Stimulated activated naive CD8-positive, alpha-beta T cell treated with anti-CD3 and anti-CD28 coated beads, Interleukin-15, Interleukin-2, amounts not matched to agents 100 ng/mL and 50 ng/mL, for 24 hours (primary cell): ENCODE data around the gene MYRIP.
"Not testable (repeated sequence)": the region's sequence is repeated elsewhere in the genome, so short reads cannot be mapped to it uniquely, and the experiment has no call there.

Source experiments
- H3K27ac Mint-ChIP-seq: one replicate; pipeline ENCODE4 v1.8.0; 2021; ENCODE audit warnings: mild to moderate bottlenecking, mixed read lengths
- H3K27me3 Mint-ChIP-seq: one replicate; pipeline ENCODE4 v1.8.0; 2021; ENCODE audit warnings: mixed read lengths
- H3K36me3 Mint-ChIP-seq: one replicate; pipeline ENCODE4 v1.8.0; 2021; ENCODE audit warnings: low read depth, mixed read lengths
- H3K4me1 Mint-ChIP-seq: one replicate; pipeline ENCODE4 v1.8.0; 2021; ENCODE audit warnings: low read depth, mixed read lengths
- H3K4me3 Mint-ChIP-seq: one replicate; pipeline ENCODE4 v1.8.0; 2021; ENCODE audit warnings: mild to moderate bottlenecking, mixed read lengths
- H3K9me3 Mint-ChIP-seq: one replicate; pipeline ENCODE4 v1.8.0; 2021; ENCODE audit warnings: mixed read lengths

MYRIP gene

DNA sequence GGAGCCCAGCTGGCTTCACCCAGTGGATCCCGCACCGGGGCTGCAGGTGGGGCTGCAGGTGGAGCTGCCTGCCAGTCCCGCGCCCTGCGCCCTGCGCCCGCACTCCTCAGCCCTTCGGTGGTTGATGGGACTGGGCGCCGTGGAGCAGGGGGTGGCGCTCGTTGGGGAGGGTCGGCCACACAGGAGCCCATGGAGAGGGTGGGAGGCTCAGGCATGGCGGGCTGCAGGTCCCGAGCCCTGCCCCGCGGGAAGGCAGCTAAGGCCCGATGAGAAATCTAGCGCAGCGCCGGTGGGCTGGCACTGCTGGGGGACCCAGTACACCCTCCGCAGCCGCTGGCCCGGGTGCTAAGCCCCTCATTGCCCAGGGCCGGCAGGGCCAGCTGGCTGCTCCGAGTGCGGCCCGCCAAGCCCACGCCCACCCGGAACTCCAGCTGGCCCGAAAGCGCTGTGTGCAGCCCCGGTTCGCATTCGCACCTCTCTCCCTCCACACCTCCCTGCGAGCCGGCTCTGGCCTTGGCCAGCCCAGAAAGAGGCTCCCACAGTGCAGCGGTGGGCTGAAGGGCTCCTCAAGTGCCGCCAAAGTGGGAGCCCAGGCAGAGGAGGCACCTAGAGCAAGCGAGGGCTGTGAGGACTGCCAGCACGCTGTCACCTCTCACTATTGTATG, 268.6 kb downstream of the MYRIP start:
- not testable (repeated sequence) for H3K27me3 Mint-ChIP-seq, H3K4me3 Mint-ChIP-seq, H3K27ac Mint-ChIP-seq, H3K4me1 Mint-ChIP-seq, H3K36me3 Mint-ChIP-seq
- H3K9me3 Mint-ChIP-seq, result peaks cover 21% of the 10 kb centered on the region

DNA sequence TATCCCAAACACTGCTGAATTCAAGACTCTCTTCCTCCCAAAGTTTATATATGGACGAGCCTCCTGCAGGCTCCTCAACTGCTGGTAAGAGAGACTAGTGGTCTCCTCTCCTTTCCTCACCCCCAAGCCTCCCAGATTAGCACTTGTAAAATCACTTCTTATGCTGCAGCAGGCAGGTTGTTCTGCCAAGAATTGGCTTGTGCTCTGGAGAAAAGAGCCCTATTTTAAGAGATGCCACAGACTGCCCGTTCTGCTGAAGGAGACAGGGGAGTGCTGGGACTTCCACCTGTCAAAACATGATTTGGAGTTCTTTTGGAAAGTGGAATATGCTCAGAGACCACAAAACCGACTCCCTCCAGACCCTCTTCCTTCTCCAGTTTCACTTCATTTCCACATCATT, 269.2 kb downstream of the MYRIP start:
- peaks cover 21% of the 10 kb centered on the region for H3K9me3 Mint-ChIP-seq
- H3K4me1 Mint-ChIP-seq, result no peaks in the 10 kb centered on the region
- H3K4me3 Mint-ChIP-seq, result no peak overlapping the region
- H3K27me3 Mint-ChIP-seq, result no peaks in the 10 kb centered on the region
- no peak overlapping the region for H3K27ac Mint-ChIP-seq
- H3K36me3 Mint-ChIP-seq, result no peaks in the 10 kb centered on the region

DNA sequence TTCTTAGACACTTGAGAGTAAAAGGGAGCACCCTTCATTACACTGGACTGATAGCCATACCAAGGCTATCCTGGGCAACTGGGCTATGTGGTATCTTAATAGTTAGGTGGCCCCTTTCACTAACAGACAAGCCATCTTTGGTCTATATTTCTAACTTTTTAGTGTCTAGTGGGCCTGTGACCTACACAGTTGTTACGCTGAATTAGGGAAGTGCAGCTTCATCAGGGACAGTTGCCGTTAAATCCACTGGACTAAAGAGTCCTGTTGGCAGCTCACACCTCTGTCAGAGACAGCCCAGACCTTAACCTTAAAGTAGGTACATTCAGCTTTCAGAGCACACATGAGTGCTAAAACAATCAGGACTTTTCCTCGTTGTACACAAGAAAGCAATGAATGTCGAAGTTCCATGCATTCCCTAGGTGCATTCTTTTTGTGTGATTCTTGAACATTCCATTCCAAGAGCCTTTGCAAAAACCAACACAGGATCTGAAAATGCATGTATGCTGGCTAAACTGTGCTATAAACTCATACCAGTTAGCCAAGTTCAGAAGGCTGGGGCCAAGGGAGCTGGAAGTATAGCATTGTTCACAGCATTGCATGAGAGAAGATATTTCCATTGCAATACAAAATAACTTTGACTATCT, 269.9 kb downstream of the MYRIP start:
- no peak overlapping the region for H3K27ac Mint-ChIP-seq
- H3K4me3 Mint-ChIP-seq, result no peak overlapping the region
- no peaks in the 10 kb centered on the region for H3K36me3 Mint-ChIP-seq
- H3K9me3 Mint-ChIP-seq, result peaks cover 21% of the 10 kb centered on the region
- no peaks in the 10 kb centered on the region for H3K27me3 Mint-ChIP-seq
- H3K4me1 Mint-ChIP-seq, result no peaks in the 10 kb centered on the region

DNA sequence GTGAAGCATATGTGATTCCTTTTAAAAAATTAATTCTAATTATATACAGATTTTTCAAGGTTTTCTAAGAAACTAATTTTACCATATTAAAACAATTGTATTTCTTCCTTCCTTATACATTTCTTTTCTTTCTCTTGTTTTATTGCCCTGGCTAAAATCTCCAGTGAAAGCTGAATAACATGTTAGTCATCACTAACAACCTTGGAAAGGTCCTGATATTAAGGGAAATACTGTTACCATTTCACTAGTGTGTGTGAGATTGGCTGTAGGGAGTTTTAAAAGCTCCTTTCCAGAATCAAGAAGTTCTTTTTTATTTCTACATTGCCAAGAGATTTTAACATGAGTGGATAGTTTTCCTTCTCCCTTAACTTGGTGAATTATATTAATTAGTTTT, 270.4 kb downstream of the MYRIP start:
- H3K9me3 Mint-ChIP-seq, result peaks cover 21% of the 10 kb centered on the region
- no peak overlapping the region for H3K4me3 Mint-ChIP-seq
- H3K4me1 Mint-ChIP-seq, result no peaks in the 10 kb centered on the region
- H3K36me3 Mint-ChIP-seq, result no peaks in the 10 kb centered on the region
- H3K27me3 Mint-ChIP-seq, result no peaks in the 10 kb centered on the region
- H3K27ac Mint-ChIP-seq, result no peak overlapping the region

DNA sequence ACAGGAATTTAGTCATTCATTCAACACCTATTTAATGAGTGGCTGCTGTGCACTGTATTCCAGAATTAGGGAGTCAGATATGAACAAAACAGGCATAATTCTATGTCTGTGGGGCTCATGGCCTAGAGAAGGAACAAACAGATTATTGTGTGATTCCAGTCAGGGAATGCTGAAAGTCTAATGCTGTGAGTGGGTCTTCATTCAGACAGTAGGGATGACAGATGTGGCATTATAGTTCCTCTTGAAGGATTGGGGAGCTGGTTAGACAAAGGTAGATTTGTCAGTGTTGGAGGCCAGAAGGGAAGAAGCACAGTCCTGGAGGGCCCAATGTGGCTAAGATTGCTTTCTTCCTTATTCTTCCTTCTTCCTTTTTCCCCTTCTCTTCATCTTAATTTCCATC, 273.7 kb downstream of the MYRIP start:
- Mint-ChIP-seq H3K9me3 (peaks cover 21% of the 10 kb centered on the region), H3K27ac (no peak overlapping the region), H3K4me1 (no peaks in the 10 kb centered on the region), H3K36me3 (no peaks in the 10 kb centered on the region), H3K4me3 (no peak overlapping the region), H3K27me3 (peaks cover 4% of the 10 kb centered on the region)

DNA sequence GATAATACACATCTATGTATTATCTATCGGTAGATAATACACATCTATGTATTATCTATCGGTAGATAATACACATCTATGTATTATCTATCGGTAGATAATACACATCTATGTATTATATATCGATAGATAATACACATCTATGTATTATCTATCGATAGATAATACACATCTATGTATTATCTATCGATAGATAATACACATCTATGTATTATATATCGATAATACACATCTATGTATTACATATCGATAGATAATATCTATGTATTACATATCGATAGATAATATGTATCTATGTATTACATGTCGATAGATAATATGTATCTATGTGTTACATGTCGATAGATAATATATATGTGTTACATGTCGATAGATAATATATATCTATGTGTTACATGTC, 275.0 kb downstream of the MYRIP start:
- not testable (repeated sequence) for H3K27me3 Mint-ChIP-seq, H3K4me3 Mint-ChIP-seq, H3K36me3 Mint-ChIP-seq, H3K4me1 Mint-ChIP-seq, H3K27ac Mint-ChIP-seq
- peaks cover 21% of the 10 kb centered on the region for H3K9me3 Mint-ChIP-seq

DNA sequence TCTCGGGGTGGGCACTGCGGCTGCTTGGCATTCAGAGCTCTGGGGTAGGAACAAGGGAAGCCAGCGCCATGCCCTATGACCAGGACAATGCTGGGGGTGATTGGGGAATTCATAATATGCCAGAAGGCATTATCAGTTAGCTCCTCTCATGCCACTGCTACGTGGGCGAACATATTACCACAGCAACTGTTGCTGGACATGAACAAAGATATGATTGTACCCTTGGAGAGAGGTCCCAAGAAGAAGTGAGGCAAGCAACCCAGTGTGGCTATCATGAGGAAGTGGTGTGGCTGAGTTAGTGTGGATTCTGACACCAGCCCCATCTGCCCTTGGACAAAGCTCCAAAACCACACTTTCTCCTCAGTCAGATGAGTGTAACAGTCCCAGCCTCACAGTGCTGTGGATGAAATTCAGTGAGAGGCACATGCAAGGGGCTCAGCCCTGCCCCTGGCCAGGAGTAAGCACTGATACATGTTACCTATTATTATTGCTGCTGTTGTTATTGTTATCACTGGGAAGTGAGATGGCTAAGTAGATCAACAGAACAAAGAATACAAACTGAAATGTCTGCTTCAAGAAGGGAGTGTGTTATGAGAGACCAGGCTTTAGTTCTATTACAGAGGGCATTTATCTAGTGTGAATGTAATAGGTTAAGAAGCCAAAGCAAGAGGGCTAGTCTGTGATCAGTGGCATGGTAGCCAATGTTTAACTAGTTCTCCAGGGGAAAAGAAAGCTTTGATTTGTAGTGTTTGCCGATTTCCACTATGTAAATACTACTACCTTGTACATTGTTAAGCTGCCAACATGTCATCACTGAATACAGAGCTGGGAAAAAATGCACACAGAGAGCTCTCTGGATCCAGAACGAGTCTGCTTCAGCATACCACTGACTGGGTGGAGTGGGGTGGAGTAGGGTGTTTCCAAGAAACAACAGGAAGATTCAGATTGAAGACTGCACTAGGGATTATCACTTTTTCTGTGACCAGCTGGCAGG, 277.8 kb downstream of the MYRIP start:
- Mint-ChIP-seq H3K27me3 (peaks cover 4% of the 10 kb centered on the region), H3K27ac (no peak overlapping the region), H3K9me3 (peaks cover 6% of the 10 kb centered on the region), H3K4me1 (no peaks in the 10 kb centered on the region), H3K36me3 (no peaks in the 10 kb centered on the region), H3K4me3 (no peak overlapping the region)

DNA sequence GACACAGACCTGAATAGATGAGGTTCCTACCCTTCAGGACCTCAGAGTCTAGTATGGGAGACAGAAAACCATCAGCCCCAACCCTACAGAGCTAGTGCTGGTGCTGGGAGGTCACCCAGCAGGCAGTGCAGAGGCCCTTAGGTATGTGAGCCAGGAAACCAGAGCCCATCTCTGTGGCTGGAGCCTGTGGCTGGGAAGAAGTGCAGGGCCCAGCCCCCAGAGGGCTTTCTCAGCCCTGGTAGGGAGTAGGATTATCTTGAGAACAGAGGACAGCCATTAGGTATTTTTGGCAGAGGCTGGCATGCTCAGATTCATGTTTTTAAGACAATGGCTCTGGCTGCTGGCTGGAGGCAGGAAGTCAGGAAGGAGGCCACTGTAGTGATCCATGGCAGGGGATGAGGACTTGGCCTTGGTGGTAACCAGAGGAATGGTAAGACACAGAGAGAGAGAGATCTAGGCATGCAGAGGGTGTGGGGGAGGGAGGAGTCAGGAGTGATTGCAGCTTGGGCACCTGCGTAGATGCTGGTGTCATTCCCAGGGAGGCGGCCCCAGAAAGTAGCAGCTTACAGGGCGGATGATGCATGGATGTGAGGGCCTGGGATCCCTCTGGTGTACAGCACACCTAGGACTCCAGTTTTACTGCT, 279.2 kb downstream of the MYRIP start:
- Mint-ChIP-seq H3K4me1 (no peaks in the 10 kb centered on the region), H3K27ac (no peak overlapping the region), H3K36me3 (no peaks in the 10 kb centered on the region), H3K4me3 (no peak overlapping the region), H3K27me3 (peaks cover 4% of the 10 kb centered on the region), H3K9me3 (no peaks in the 10 kb centered on the region)

DNA sequence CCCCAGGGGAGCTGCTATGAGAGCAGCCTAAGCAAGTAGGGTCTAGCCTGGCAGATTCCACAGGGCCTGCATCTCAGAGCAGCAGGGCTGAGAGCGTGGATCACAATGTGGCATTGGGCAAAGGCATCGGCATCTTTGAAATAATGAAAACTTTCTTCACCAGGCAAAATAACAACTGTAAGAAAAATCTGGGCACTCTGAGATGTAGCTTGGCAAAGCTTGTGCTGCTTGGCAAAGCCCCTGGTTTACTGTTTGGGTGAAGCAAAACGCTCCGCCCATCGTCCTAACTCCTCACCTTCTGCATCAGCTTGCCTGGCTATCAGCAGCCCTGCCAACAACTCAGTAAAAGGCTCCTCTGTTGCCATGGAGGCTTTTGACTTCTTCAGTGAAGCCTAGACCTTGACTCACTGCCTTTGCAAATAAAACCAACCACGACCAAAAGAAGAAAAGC, 287.3 kb downstream of the MYRIP start:
- H3K4me3 Mint-ChIP-seq, result no peak overlapping the region
- H3K36me3 Mint-ChIP-seq, result no peaks in the 10 kb centered on the region
- no peaks in the 10 kb centered on the region for H3K4me1 Mint-ChIP-seq
- no peaks in the 10 kb centered on the region for H3K27me3 Mint-ChIP-seq
- no peaks in the 10 kb centered on the region for H3K9me3 Mint-ChIP-seq
- no peak overlapping the region for H3K27ac Mint-ChIP-seq

DNA sequence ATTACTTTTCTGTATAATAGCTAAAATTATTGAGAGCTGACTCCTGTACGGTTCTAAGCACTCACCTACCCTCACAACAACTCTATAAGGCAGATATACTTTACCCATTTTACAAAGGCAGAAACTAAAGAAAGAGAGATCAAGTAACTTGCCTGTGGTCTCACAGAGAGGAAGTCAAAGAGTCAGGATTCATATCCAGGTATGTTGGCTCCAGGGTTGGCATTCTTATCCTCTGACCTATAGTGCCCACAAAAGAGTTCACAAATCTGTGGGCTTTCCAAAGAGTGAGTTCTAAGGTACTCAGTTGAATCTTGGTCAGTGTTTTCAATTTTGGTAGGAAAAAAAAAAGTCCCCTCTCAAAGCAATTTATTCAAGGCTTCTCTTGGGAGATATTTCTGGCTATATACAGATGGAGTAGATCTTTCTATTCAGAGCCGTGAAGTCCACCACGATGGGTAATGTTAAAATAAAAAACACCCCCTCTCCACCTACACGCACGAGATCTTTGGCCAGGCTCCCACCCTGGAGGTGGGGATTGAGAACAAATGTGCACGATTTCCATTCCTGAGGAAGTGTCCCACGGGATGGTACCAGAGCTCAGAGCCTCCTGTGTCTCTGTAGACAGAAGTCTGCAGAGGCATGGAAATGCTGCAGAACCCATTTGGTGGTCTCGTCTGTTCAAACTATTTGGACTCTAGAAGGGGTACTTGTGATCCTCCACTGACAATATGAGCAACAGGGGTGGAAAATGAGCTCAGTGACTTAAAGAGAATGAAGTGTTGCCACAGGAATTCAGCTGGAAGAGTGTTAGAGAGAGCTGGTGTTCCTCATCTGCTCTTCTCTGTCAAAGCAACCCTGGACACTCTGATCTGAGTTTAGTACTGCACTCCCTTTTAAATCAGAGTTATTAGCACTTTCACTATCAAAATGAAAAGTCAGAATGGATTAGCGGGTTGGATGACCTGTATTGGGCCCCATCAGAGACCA, 288.0 kb downstream of the MYRIP start:
- no peaks in the 10 kb centered on the region for H3K36me3 Mint-ChIP-seq
- no peak overlapping the region for H3K4me3 Mint-ChIP-seq
- no peaks in the 10 kb centered on the region for H3K9me3 Mint-ChIP-seq
- no peaks in the 10 kb centered on the region for H3K4me1 Mint-ChIP-seq
- H3K27me3 Mint-ChIP-seq, result no peaks in the 10 kb centered on the region
- no peak overlapping the region for H3K27ac Mint-ChIP-seq

DNA sequence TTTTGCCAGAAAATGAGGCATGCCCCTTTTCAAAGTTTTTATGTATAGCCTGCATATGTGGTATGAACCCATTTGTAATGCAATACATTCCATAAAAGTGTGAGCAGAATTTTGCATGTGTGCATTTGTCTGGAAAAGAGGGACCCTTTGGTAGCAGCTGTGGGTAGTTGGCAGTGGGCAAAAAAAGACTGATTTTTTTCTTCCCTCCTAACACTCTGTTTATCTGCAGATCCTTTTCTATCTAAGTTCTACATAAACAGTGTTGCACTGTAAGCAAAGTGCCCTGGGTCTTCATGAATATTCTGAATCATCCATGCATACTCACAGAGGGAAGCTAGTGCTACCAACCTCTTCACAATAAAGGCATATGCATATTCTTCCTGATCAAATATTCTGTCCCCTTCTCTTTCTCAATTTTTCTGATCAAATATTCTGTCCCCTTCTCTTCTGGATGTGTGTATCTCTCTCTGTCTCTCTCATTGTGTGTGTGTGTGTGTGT, 288.9 kb downstream of the MYRIP start:
- H3K9me3 Mint-ChIP-seq, result no peaks in the 10 kb centered on the region
- H3K27ac Mint-ChIP-seq, result no peak overlapping the region
- H3K4me1 Mint-ChIP-seq, result no peaks in the 10 kb centered on the region
- no peaks in the 10 kb centered on the region for H3K27me3 Mint-ChIP-seq
- no peaks in the 10 kb centered on the region for H3K36me3 Mint-ChIP-seq
- H3K4me3 Mint-ChIP-seq, result no peak overlapping the region

DNA sequence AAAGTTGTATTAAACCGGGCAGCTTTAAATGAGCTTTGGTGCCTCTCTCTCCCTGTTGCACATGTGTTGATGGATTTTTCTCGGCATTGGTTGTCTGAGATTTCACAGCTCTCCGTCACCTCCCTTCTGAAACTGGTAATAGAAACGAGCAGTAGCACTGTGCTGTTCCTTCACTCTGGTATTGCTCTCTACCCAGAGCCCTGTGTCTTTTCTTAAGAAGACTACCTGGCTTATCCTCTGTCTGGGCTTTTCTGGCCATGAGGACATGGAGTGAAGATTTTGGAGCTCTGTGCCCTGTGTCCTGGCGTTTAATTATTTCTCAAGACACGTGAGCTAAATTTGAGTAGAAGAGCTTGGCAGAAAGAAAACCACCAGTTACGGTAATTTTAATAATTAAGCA, 290.5 kb downstream of the MYRIP start:
- Mint-ChIP-seq H3K36me3 (no peaks in the 10 kb centered on the region), H3K27me3 (no peaks in the 10 kb centered on the region), H3K27ac (no peak overlapping the region), H3K4me3 (no peak overlapping the region), H3K9me3 (no peaks in the 10 kb centered on the region), H3K4me1 (no peaks in the 10 kb centered on the region)

DNA sequence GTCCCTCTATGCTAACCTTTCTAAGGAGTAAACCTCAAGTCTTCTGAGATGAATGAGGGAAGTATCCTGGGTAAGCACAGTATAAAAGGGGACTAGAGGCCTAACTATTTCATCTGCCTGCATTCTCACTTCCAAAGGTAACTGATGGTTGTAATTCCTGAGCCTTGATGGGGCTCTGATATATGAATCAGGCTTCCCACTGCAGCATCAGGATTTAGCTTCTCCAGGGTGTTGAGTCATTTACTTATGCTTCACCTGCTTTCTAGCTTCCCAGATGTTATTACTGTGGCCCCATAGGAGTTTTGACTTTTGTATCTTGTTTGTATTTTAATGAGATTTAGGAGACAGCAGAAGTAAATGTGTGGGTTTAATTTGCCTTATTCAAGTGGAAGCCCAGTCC, 292.8 kb downstream of the MYRIP start:
- H3K4me3 Mint-ChIP-seq, result no peak overlapping the region
- no peaks in the 10 kb centered on the region for H3K9me3 Mint-ChIP-seq
- no peaks in the 10 kb centered on the region for H3K4me1 Mint-ChIP-seq
- H3K27ac Mint-ChIP-seq, result no peak overlapping the region
- peaks cover 3% of the 10 kb centered on the region for H3K27me3 Mint-ChIP-seq
- H3K36me3 Mint-ChIP-seq, result no peaks in the 10 kb centered on the region

DNA sequence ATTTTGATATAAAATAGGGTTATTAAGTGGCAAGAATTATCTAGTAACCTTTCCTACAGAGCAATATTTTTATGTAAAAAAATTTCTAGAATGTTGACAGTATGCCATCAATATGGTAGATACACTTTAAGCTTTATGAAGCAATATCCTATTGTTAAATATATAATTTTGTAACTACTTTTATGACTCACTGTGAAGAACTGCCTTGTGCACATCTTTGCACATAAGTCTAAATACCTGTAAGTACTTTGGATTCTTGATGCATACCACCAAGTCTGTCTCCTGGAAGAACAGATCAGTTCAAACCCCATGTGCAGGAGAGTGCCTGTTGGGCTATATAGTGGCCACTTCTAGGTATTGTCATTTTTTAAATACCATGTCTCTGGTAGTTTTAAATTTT, 294.4 kb downstream of the MYRIP start:
- Mint-ChIP-seq H3K27me3 (peaks cover 3% of the 10 kb centered on the region), H3K4me1 (no peaks in the 10 kb centered on the region), H3K4me3 (no peak overlapping the region), H3K36me3 (no peaks in the 10 kb centered on the region), H3K27ac (no peak overlapping the region), H3K9me3 (no peaks in the 10 kb centered on the region)
